Type B pancreatic cell (in vitro differentiated cells): ENCODE data around the gene MICAL3. TPM values are rescaled to one million over a fixed set of nuclear protein-coding genes. Genes with fewer than 3 reads are reported as not detected.
A peak's percentile ranks its signal among the peaks of the same experiment; 100 is the strongest.

ENCODE experiments used
- DNase-seq: peaks from one replicate; pipeline ENCODE4 v3.0.0; 2021; ENCODE audit warnings: mixed read lengths; ENCODE audit not compliant: unreplicated experiment; ENCODE audit errors: extremely low spot score
- H3K27ac Mint-ChIP-seq: 2 replicates; pipeline ENCODE4 v1.8.0; 2021; ENCODE audit warnings: mild to moderate bottlenecking, mixed read lengths
- H3K27me3 Mint-ChIP-seq: 2 replicates; pipeline ENCODE4 v1.8.0; 2021; ENCODE audit warnings: mixed read lengths
- H3K36me3 Mint-ChIP-seq: 2 replicates; pipeline ENCODE4 v1.8.0; 2021; ENCODE audit warnings: mixed read lengths
- H3K4me1 Mint-ChIP-seq: one replicate; pipeline ENCODE4 v1.8.0; 2021; ENCODE audit warnings: mixed read lengths; ENCODE audit not compliant: unreplicated experiment
- H3K4me3 Mint-ChIP-seq: 2 replicates; pipeline ENCODE4 v1.8.0; 2021; ENCODE audit warnings: mild to moderate bottlenecking, mixed read lengths
- H3K9me3 Mint-ChIP-seq: 2 replicates; pipeline ENCODE4 v1.8.0; 2021; ENCODE audit warnings: mixed read lengths
- total RNA-seq: library from RNA; stranded (reverse); gene quantifications from 2 replicates; pipeline ENCODE4 v1.2.1, GENCODE V29; 2021; ENCODE audit warnings: low replicate concordance
- TF ChIP-seq, protein P1 (sequence below): fragments of 200-600 bp; sonication (generic); conservative IDR thresholded peaks from 2 replicates; pipeline ENCODE4 v1.5.0; 2021; ENCODE audit warnings: antibody characterized with exemption, mild to moderate bottlenecking

Gene MICAL3
- total RNA-seq, 1 donor from 2014 or later = 56.4 TPM

DNA sequence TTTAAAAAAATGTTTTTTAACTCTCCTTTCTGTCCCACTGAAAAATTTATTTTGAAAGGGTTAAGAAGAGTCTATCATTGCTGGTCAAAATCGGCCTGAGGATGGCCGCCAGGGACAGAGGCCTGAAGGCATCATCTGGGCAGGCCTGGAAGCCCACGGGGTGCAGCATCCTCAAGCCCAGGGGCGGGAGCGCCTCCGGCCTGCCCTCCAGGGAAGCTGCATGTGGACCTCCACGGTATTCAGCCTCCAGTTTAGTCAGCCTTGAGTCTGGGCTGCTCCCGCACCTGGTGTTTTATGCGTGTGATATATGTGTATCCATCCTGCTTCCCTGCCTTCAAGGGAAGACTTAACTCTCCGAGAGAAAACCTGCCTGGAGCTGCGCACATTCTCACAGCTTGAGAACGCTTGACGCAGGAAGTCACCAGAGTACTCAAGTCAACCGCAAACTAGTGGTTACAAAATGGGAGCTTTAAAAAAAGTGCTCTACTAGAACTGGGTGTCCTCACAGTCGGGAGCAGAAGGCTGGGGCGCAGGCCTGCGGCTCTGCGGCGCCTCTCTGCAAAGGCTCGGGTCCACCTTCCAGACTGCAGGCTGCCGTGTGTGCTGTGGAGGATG lies 236.5 kb downstream of the MICAL3 start:
- Mint-ChIP-seq H3K4me1 (peaks cover 22% of the 10 kb centered on the region), H3K27ac (no peak overlapping the region), H3K4me3 (no peak overlapping the region), H3K27me3 (no peaks in the 10 kb centered on the region), H3K9me3 (no peaks in the 10 kb centered on the region), H3K36me3 (peaks cover 4% of the 10 kb centered on the region)
- DNase-seq = no peak
- TF ChIP-seq, protein P1, sequence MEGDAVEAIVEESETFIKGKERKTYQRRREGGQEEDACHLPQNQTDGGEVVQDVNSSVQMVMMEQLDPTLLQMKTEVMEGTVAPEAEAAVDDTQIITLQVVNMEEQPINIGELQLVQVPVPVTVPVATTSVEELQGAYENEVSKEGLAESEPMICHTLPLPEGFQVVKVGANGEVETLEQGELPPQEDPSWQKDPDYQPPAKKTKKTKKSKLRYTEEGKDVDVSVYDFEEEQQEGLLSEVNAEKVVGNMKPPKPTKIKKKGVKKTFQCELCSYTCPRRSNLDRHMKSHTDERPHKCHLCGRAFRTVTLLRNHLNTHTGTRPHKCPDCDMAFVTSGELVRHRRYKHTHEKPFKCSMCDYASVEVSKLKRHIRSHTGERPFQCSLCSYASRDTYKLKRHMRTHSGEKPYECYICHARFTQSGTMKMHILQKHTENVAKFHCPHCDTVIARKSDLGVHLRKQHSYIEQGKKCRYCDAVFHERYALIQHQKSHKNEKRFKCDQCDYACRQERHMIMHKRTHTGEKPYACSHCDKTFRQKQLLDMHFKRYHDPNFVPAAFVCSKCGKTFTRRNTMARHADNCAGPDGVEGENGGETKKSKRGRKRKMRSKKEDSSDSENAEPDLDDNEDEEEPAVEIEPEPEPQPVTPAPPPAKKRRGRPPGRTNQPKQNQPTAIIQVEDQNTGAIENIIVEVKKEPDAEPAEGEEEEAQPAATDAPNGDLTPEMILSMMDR = no peak

DNA sequence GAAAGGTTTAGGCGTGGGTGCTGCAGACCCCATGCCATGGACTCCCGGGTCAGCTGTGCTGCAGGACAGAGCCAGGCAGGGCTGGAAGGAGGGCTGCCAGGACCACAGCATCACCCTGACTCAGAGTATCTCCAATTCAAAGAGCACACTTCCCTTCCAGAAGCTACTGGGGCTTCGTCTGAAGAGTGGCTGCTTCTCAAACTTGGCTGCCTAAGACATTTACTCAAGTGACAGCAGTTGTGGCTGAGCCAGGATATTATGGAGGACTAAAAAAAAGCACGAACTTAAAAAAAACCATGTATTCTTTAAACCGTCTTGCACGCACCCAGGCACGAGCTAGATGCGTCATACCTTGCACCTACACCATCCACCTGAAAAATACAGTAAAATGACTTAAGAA lies 237.1 kb downstream of the MICAL3 start:
- TF ChIP-seq, protein P1 = no peak
- no peak for DNase-seq
- Mint-ChIP-seq H3K36me3 (peaks cover 4% of the 10 kb centered on the region), H3K9me3 (no peaks in the 10 kb centered on the region), H3K4me1 (peaks cover 22% of the 10 kb centered on the region), H3K27ac (no peak overlapping the region), H3K27me3 (no peaks in the 10 kb centered on the region), H3K4me3 (no peak overlapping the region)

DNA sequence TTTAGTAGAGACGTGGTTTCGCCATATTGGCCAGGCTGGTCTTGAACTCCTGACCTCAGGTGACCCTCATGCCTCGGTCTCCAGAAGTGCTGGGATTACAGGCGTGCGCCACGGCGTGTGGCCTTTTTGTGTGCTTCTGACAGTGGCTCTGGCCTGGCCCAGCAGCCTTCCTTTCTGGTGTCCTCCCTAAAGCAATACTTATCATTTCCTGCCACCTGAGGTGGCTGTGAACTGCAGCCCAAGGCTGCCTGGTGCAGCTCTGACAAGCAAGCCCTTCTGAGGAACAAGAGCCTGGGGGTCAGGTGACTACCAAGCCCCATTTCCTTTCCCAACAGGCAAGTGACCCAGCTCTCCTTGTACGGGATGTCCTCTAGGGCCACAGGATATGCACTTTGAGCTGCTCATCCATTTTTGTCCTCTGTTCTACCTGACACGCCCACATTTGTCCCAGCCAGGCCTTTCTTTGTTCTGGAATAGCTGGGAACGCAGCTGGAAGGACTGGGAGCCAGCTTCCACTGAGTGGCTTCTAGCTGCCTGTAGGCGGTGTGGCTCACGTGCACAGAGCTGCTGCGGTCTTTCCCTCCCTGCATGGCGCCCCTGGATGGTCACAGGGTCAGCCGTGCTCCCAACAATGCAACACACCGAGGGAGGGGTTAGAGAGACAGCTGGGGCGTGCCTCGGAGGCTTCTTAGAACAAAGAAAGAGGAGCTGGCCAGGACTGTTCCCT lies 237.8 kb downstream of the MICAL3 start:
- H3K36me3 Mint-ChIP-seq = peaks cover 3% of the 10 kb centered on the region
- no peak overlapping the region for H3K4me3 Mint-ChIP-seq
- H3K9me3 Mint-ChIP-seq = no peaks in the 10 kb centered on the region
- H3K4me1 Mint-ChIP-seq = peaks cover 18% of the 10 kb centered on the region
- no peak overlapping the region for H3K27ac Mint-ChIP-seq
- no peaks in the 10 kb centered on the region for H3K27me3 Mint-ChIP-seq
- DNase-seq = no peak
- TF ChIP-seq, protein P1 = no peak

DNA sequence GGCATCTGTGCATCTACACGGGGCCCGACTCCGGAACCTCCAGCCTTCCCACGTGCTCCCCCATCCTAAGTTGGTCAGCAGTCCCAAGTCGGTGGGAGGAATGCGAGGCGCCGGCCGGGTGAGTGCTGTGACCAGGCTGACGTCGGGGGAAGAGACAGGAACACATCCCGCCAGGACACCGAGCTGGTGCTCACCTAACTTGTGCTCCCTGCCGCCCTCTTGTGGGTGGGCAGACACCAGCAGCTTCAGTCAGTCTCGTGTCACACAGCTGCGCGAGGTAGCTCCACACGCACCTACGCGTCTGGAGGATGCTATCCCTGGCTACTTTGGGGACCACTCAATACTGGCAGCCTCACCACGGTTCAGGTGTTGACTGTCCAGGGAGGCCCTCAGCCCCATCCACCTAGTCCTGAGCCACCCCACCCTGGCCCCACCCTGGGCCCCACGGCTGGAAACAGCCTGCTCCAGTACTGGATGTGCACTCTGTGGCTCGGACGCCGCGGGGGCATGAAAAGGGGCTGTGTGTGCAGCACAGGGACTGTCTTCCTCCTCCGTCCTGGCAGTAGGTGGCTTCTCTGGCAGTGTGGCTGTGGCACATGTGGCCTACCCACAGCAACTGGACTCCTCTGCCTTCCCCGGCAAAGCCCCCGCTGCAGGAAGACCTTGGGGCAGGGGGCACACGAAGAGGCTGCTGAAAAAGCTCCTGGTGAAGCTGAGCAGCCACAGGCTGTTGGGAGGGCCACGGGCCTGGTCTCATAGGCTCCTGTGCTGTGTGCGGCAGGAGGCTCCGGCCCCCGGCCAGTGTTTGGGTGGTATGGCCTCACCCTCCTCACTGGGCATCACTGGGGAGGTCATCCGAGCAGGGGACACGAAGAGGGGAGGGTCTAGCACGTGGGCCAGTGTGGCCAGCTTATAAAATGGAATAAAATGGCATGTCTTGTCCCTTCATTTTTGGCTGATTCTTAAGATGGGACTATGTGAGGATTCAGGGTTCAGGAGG lies 238.9 kb downstream of the MICAL3 start:
- Mint-ChIP-seq H3K36me3 (no peaks in the 10 kb centered on the region), H3K9me3 (no peaks in the 10 kb centered on the region)
- DNase-seq = no peak

DNA sequence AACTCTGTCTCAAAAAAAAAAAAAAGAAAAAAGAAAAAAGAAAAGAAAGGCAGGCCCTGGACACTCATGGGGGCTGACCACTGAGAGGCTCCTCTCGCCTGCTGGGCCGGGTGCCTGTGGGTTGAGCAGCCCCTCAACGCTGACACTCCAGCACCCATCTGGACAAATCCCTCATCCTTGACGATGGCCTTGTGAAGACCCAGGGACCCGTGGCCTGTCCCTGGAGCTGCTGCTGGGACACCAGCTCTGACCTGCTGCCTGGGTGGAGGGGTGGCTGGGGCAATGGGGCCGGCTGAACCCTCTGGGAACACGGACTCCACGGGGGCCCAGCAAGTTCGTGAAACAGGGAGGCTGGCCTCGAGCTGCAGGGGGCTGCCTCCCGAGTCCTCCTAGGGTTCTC lies 239.6 kb downstream of the MICAL3 start:
- peaks cover 15% of the 10 kb centered on the region for H3K4me1 Mint-ChIP-seq
- TF ChIP-seq, protein P1 = no peak
- no peaks in the 10 kb centered on the region for H3K27me3 Mint-ChIP-seq
- H3K9me3 Mint-ChIP-seq = no peaks in the 10 kb centered on the region
- H3K4me3 Mint-ChIP-seq = no peak overlapping the region
- H3K36me3 Mint-ChIP-seq = no peaks in the 10 kb centered on the region
- H3K27ac Mint-ChIP-seq = no peak overlapping the region
- DNase-seq = no peak

More for the DNA sequence above, 238.9 kb downstream of the MICAL3 start:
- TF ChIP-seq, protein P1 = peak; percentile 63
- H3K27me3 Mint-ChIP-seq = no peaks in the 10 kb centered on the region
- no peak overlapping the region for H3K27ac Mint-ChIP-seq
- H3K4me3 Mint-ChIP-seq = no peak overlapping the region
- peaks cover 15% of the 10 kb centered on the region for H3K4me1 Mint-ChIP-seq
